ENCODE results near the gene MCTP1.

The MCTP1 gene

GRCh38 chr5:95107138-95107537 is 177.8 kb downstream of the MCTP1 start:
- no peak for DNase-seq (ENCODE audit: low spot score)
- H3K4me3 Mint-ChIP-seq: no peak overlapping the region
- no peaks in the 10 kb centered on the region for H3K4me1 Mint-ChIP-seq (ENCODE audit: low read depth)
- no peaks in the 10 kb centered on the region for H3K27me3 Mint-ChIP-seq (ENCODE audit: low read depth)
- H3K27ac Mint-ChIP-seq: no peak overlapping the region
- H3K9me3 Mint-ChIP-seq: no peaks in the 10 kb centered on the region
- H3K36me3 Mint-ChIP-seq (ENCODE audit: low read depth): no peaks in the 10 kb centered on the region

GRCh38 chr5:95105638-95106037 is 179.3 kb downstream of the MCTP1 start:
- H3K27ac Mint-ChIP-seq: no peak overlapping the region
- no peak overlapping the region for H3K4me3 Mint-ChIP-seq
- H3K4me1 Mint-ChIP-seq (ENCODE audit: low read depth): no peaks in the 10 kb centered on the region
- H3K9me3 Mint-ChIP-seq: no peaks in the 10 kb centered on the region
- no peak for DNase-seq (ENCODE audit: low spot score)
- no peaks in the 10 kb centered on the region for H3K27me3 Mint-ChIP-seq (ENCODE audit: low read depth)
- H3K36me3 Mint-ChIP-seq (ENCODE audit: low read depth): no peaks in the 10 kb centered on the region

GRCh38 chr5:95102687-95103086 is 182.2 kb downstream of the MCTP1 start:
- Mint-ChIP-seq H3K27me3 (ENCODE audit: low read depth) (no peaks in the 10 kb centered on the region), H3K9me3 (no peaks in the 10 kb centered on the region), H3K27ac (no peak overlapping the region), H3K4me1 (ENCODE audit: low read depth) (no peaks in the 10 kb centered on the region), H3K4me3 (no peak overlapping the region), H3K36me3 (ENCODE audit: low read depth) (no peaks in the 10 kb centered on the region)
- DNase-seq (ENCODE audit: low spot score): no peak

- no peaks in the 10 kb centered on the region for H3K9me3 Mint-ChIP-seq
- no peak overlapping the region for H3K27ac Mint-ChIP-seq
- H3K4me3 Mint-ChIP-seq: no peak overlapping the region
- no peaks in the 10 kb centered on the region for H3K4me1 Mint-ChIP-seq (ENCODE audit: low read depth)
- H3K27me3 Mint-ChIP-seq (ENCODE audit: low read depth): no peaks in the 10 kb centered on the region
- DNase-seq (ENCODE audit: low spot score): no peak
- no peaks in the 10 kb centered on the region for H3K36me3 Mint-ChIP-seq (ENCODE audit: low read depth)
These were observed 182.8 kb downstream of the MCTP1 start for GRCh38 chr5:95102080-95102479.

GRCh38 chr5:95100551-95100950 is 184.3 kb downstream of the MCTP1 start:
- Mint-ChIP-seq H3K9me3 (no peaks in the 10 kb centered on the region), H3K4me3 (no peak overlapping the region), H3K36me3 (ENCODE audit: low read depth) (no peaks in the 10 kb centered on the region), H3K4me1 (ENCODE audit: low read depth) (no peaks in the 10 kb centered on the region), H3K27me3 (ENCODE audit: low read depth) (no peaks in the 10 kb centered on the region), H3K27ac (no peak overlapping the region)
- no peak for DNase-seq (ENCODE audit: low spot score)

- no peaks in the 10 kb centered on the region for H3K27me3 Mint-ChIP-seq (ENCODE audit: low read depth)
- no peak for DNase-seq (ENCODE audit: low spot score)
- no peak overlapping the region for H3K27ac Mint-ChIP-seq
- H3K9me3 Mint-ChIP-seq: no peaks in the 10 kb centered on the region
- no peak overlapping the region for H3K4me3 Mint-ChIP-seq
- H3K4me1 Mint-ChIP-seq (ENCODE audit: low read depth): no peaks in the 10 kb centered on the region
- H3K36me3 Mint-ChIP-seq (ENCODE audit: low read depth): no peaks in the 10 kb centered on the region
These were observed 186.9 kb downstream of the MCTP1 start for GRCh38 chr5:95098012-95098411.

- no peaks in the 10 kb centered on the region for H3K9me3 Mint-ChIP-seq
- H3K4me3 Mint-ChIP-seq: no peak overlapping the region
- no peaks in the 10 kb centered on the region for H3K36me3 Mint-ChIP-seq (ENCODE audit: low read depth)
- no peak for DNase-seq (ENCODE audit: low spot score)
- H3K27ac Mint-ChIP-seq: no peak overlapping the region
- no peaks in the 10 kb centered on the region for H3K4me1 Mint-ChIP-seq (ENCODE audit: low read depth)
- no peaks in the 10 kb centered on the region for H3K27me3 Mint-ChIP-seq (ENCODE audit: low read depth)
These were observed 191.7 kb downstream of the MCTP1 start for GRCh38 chr5:95093211-95093610.

- no peak for DNase-seq (ENCODE audit: low spot score)
- Mint-ChIP-seq H3K9me3 (no peaks in the 10 kb centered on the region), H3K27me3 (ENCODE audit: low read depth) (peaks cover 3% of the 10 kb centered on the region), H3K27ac (no peak overlapping the region), H3K4me1 (ENCODE audit: low read depth) (no peaks in the 10 kb centered on the region), H3K4me3 (no peak overlapping the region), H3K36me3 (ENCODE audit: low read depth) (no peaks in the 10 kb centered on the region)
These were observed 194.1 kb downstream of the MCTP1 start for GRCh38 chr5:95090774-95091173.

- no peaks in the 10 kb centered on the region for H3K36me3 Mint-ChIP-seq (ENCODE audit: low read depth)
- no peak overlapping the region for H3K27ac Mint-ChIP-seq
- no peaks in the 10 kb centered on the region for H3K4me1 Mint-ChIP-seq (ENCODE audit: low read depth)
- DNase-seq (ENCODE audit: low spot score): no peak
- H3K4me3 Mint-ChIP-seq: no peak overlapping the region
- H3K9me3 Mint-ChIP-seq: no peaks in the 10 kb centered on the region
- H3K27me3 Mint-ChIP-seq (ENCODE audit: low read depth): peaks cover 6% of the 10 kb centered on the region
These were observed 197.0 kb downstream of the MCTP1 start for GRCh38 chr5:95087816-95088317.

- no peak for DNase-seq (ENCODE audit: low spot score)
- H3K4me3 Mint-ChIP-seq: no peak overlapping the region
- H3K27ac Mint-ChIP-seq: no peak overlapping the region
- H3K27me3 Mint-ChIP-seq (ENCODE audit: low read depth): peaks cover 6% of the 10 kb centered on the region
- H3K36me3 Mint-ChIP-seq (ENCODE audit: low read depth): no peaks in the 10 kb centered on the region
- no peaks in the 10 kb centered on the region for H3K4me1 Mint-ChIP-seq (ENCODE audit: low read depth)
- H3K9me3 Mint-ChIP-seq: no peaks in the 10 kb centered on the region
These were observed 197.7 kb downstream of the MCTP1 start for GRCh38 chr5:95086927-95087815.

GRCh38 chr5:95084757-95085156 is 200.1 kb downstream of the MCTP1 start:
- Mint-ChIP-seq H3K9me3 (no peaks in the 10 kb centered on the region), H3K27ac (no peak overlapping the region), H3K4me1 (ENCODE audit: low read depth) (peaks cover 8% of the 10 kb centered on the region), H3K36me3 (ENCODE audit: low read depth) (no peaks in the 10 kb centered on the region), H3K27me3 (ENCODE audit: low read depth) (peaks cover 12% of the 10 kb centered on the region), H3K4me3 (no peak overlapping the region)
- DNase-seq (ENCODE audit: low spot score): no peak

- no peak overlapping the region for H3K4me3 Mint-ChIP-seq
- no peaks in the 10 kb centered on the region for H3K36me3 Mint-ChIP-seq (ENCODE audit: low read depth)
- no peak for DNase-seq (ENCODE audit: low spot score)
- peaks cover 8% of the 10 kb centered on the region for H3K4me1 Mint-ChIP-seq (ENCODE audit: low read depth)
- no peak overlapping the region for H3K27ac Mint-ChIP-seq
- no peaks in the 10 kb centered on the region for H3K9me3 Mint-ChIP-seq
- H3K27me3 Mint-ChIP-seq (ENCODE audit: low read depth): peaks cover 12% of the 10 kb centered on the region
These were observed 201.3 kb downstream of the MCTP1 start for GRCh38 chr5:95083606-95084005.

- H3K9me3 Mint-ChIP-seq: no peaks in the 10 kb centered on the region
- DNase-seq (ENCODE audit: low spot score): no peak
- H3K27ac Mint-ChIP-seq: no peak overlapping the region
- no peaks in the 10 kb centered on the region for H3K36me3 Mint-ChIP-seq (ENCODE audit: low read depth)
- peaks cover 12% of the 10 kb centered on the region for H3K27me3 Mint-ChIP-seq (ENCODE audit: low read depth)
- peaks cover 8% of the 10 kb centered on the region for H3K4me1 Mint-ChIP-seq (ENCODE audit: low read depth)
- H3K4me3 Mint-ChIP-seq: peak overlapping the region; percentile 11
These were observed 202.9 kb downstream of the MCTP1 start for GRCh38 chr5:95081982-95082381.

- Mint-ChIP-seq H3K4me1 (ENCODE audit: low read depth) (peaks cover 8% of the 10 kb centered on the region), H3K4me3 (peak overlapping the region; percentile 24), H3K27ac (no peak overlapping the region), H3K9me3 (no peaks in the 10 kb centered on the region), H3K27me3 (ENCODE audit: low read depth) (peaks cover 12% of the 10 kb centered on the region), H3K36me3 (ENCODE audit: low read depth) (no peaks in the 10 kb centered on the region)
- peak; percentile 10 for DNase-seq (ENCODE audit: low spot score)
These were observed 203.4 kb downstream of the MCTP1 start for GRCh38 chr5:95081500-95081960.
